Stimulated activated CD8-positive, alpha-beta memory T cell treated with anti-CD3 and anti-CD28 coated beads, Interleukin-7, amount 100 ng/mL, for 4 hours (primary cell): Measurements from ENCODE around the gene PRPF40B.

ENCODE experiments used
- DNase-seq, 2 donors: peaks; one replicate each; pipeline ENCODE4 v3.0.0-alpha.2; 2020; ENCODE audit warnings: low read depth in 2 of 2

Gene PRPF40B

DNA sequence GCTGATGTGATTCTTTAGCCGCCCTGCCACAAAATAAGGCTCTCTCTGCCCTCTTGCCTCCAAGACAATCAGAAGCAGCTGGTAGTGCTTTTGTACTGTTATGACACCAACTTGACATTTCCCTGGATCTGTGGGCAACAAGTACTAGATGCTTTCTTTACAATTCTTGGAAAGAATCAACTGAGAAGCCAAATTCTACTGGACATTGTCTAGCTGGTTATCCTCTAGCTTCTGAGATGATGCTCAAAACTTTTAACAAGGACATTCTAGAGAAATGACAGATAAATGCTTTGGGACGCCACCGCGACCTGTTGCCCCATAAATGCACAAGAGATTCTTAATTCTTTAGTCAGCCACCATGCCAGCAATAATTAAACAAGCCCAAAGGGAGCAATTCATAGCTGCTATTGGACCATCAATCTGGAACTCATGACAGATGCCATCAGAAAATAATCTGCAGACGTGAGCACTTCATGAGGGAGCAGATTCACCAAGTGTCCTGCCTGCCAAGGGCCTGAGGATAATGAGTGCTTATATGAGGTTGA lies 61.0 kb downstream of the PRPF40B start:
- no peak for DNase-seq

DNA sequence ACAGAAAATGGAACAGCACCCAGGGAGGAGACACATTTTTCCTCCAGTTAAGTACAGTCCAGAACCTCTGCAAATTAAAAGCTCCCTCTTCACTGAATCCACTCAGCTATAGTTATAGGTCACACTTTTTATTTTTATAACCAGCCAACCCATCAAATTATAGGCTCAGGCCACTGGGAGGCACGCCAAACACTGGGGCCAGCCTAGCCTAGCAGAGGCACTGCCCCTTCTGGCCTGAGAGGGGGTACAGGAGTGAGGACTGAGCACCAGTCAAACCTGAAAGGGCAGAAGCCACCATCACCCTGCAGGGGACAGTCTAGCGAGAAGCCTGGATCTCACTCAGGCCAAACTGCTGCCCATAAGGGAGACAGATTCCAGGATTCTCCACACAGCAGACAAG lies 64.6 kb downstream of the PRPF40B start:
- DNase-seq = no peak

DNA sequence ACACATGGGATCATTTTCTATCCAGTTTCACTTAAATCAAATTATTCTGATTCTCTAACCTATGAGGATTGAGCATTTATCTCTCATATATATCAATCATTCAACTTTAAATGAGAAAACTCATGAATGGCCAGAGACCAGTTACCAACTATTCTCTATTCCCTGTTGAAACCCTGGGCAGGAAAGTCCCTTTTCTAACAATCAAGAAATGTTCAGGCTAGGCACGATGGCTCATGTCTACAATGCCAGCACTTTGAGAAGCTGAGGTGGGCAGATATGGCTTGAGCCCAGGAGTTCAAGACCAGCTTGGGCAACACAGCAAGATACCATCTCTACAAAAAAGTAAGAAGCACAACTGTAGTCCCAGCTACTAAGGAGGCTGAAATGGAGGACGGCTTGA lies 65.9 kb downstream of the PRPF40B start:
- DNase-seq = no peak

DNA sequence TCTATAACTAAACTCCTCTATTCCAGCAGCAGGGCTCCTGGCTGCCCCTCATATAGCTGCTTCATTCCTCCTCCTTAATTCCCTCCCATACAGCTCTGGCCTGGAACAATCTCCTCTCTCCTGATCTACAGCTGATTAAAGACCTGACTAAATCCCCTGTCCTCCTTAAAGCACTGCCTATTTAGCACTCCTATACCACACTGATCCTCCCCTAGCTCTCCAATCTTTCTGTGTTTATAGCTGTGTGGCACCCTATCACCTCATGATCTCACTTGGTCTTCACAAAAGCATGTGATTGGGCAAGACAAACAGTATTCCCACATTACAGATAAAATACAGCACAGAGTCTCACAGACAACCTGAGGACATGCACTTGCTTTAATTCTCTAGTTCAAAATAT lies 66.4 kb downstream of the PRPF40B start:
- no peak for DNase-seq

DNA sequence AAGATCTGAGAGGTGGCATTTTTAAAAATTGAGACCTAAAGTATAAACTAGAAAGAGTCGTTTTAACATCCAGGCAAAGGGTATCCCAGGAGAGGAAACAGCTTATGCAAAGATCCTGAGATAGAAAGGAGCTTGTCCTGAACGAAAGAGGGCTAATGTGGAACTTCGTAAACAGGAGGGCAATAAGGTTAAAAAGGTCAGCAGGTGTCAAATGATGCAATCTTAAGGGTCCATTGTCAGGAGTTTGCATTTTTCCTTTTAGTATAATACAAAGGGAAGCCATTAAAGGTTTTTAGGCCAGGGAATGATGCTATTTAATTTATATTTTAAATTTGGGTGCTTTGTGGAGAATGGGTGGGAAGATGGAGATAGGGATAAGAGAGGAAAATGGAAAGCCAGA lies 69.5 kb downstream of the PRPF40B start:
- DNase-seq = no peak

DNA sequence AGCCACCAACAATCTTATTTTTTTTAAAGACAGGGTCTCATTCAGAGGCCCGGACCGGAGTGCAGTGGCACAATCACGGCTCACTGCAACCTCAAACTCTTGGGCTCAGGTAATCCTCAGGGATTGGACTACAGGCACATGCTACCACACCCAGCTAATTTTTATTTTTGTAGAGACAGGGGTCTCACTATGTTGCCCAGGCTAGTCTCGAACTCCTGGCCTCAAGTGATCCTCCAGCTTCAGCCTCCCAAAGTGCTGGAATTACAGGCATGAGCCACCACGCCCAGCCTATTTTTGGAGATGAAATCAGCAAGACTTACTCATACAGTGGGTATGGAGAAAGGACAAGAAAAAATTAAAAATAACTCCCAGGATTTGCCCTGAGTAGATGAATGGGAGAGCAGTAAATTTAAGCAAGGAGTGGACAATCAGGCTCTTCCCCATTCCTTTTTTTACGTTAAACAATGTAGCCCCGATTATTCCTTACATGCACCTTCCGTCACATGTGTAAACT lies 70.6 kb downstream of the PRPF40B start:
- no peak for DNase-seq
